ENCODE results near the gene ZNF154.
"Not testable (repeated sequence)": the region's sequence is repeated elsewhere in the genome, so short reads cannot be mapped to it uniquely, and the experiment has no call there.

ZNF154 gene

DNA sequence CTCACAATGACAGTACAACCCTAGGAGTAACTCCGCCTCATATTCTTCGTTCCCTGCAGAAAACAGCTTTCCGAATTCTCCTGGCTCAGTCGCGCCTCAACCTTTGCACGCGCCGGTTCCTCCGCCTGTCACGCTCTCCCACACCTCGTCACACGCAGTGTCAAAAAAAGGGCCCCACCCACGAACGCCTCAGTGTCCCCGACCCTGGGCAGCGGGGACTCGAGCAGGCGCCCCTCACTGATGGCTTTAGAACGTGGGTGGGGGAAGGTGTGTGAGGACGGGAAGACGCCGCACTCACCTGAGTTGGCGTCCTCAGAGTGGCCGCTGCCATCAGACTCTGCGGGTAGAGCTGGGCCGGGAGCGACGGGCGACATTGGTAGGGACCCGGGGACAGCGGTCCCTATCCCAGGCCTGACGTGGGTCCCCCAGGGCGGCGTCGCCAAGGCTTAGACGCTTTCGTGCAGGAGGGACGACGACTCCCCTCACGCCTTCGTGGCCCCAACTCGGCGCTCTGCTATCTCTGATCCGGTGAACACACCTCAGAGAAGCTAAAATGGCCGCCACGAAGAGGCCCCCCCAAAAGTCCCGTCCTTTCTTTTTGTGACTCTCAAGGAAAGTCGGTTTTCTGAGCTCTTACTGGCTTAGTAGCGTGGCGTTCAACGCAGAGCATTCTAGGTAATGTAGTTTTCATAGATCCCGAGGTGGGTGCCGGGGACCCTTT, at the start of gene ZNF154:
ZNF154 (minus strand) TSS at position 564 of the 721 bp plus-strand sequence; CDS start at position 331, 233 bp downstream.
- peak; percentile 82 for DNase-seq

DNA sequence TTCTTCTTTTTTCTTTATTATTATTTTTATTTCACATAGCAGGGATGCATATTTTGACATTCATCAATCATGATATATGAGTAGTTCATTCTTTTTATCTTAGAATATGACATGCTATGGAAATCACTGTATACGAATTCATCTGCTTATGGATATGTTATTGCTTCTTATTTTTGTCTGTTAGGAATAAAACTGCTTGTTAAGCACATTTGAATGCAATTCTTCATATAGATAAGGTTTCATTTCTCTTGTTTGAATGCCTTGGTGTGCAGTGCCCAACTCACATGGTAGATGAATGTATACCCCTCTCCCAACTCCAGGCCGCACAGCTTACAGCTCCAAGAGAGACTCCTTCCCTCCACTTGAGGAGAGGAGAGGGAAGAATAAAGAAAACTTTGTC, 48.9 kb upstream of the ZNF154 start:
- DNase-seq: no peak

DNA sequence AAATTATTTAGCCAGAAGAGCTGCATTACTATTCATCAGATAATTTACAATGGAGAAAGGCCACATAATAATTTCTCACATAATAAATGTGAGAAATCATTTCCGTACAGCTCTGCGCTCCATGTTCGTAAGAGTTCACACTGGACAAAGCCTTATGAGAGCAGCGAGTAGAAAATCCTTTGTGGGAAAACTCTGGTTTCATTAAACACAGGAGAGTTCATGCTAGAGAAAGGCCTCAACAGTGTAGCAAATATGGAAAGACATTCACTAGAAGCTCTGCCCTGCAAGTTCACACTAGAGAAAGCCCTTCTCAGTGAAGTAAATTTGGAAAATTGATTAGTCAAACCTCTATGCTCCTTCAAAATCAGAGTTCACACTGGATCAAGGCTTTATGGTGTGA, 46.0 kb upstream of the ZNF154 start:
- no peak for DNase-seq

DNA sequence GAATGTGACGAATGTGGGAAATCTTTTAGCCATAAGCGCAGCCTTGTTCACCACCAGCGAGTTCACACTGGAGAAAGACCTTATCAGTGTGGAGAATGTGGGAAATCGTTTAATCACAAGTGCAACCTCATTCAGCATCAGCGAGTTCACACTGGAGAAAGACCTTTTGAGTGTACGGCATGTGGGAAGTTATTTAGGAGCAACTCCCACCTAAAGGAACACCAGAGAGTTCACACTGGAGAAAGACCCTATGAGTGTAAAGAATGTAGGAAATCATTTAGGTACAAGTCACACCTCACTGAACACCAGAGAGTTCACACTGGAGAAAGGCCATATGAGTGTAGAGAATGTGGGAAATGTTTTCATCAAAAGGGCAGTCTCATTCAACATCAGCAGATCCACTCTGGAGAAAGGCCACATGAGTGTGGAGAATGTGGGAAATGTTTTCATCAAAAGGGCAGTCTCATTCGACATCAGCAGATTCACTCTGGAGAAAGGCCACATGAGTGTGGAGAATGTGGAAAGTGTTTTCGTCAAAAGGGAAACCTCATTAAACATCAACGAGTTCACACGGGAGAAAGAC, 45.2 kb upstream of the ZNF154 start:
- DNase-seq: no peak

DNA sequence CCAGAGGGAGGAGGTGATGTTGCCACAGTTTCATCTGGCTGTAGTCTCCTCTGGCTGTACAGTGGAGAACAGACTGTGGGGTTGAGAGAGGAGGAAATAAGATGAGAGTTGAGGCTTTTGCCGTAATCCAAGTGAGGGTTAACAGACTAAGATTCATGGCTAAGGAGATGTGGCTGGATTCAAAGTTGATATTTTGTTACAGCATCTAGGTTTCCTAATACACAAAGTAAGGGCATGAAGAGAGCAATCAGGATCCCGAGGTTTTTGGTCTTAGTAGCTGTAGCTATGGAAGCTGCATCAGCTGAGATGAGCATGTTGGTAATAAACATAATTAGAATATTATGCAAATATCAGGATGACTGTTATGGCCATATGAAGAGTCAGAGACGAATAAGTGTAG, 39.0 kb upstream of the ZNF154 start:
- no peak for DNase-seq

DNA sequence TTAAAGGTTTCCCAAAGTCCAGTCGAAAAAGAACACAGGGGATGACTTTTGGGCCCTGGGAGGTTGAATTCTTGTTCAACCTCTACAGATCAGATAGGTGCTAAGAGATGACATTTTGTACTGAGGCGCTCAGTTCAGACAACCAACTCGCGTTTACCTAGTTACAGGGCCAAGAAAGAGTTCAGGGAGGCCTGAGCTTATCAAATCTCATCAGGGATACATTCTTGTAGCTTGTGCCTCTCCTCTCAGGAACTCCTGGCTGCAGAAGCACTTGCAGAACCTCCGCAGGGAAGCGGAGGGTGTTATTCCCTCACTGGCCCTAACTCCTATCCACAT, 38.4 kb upstream of the ZNF154 start:
- no peak for DNase-seq

DNA sequence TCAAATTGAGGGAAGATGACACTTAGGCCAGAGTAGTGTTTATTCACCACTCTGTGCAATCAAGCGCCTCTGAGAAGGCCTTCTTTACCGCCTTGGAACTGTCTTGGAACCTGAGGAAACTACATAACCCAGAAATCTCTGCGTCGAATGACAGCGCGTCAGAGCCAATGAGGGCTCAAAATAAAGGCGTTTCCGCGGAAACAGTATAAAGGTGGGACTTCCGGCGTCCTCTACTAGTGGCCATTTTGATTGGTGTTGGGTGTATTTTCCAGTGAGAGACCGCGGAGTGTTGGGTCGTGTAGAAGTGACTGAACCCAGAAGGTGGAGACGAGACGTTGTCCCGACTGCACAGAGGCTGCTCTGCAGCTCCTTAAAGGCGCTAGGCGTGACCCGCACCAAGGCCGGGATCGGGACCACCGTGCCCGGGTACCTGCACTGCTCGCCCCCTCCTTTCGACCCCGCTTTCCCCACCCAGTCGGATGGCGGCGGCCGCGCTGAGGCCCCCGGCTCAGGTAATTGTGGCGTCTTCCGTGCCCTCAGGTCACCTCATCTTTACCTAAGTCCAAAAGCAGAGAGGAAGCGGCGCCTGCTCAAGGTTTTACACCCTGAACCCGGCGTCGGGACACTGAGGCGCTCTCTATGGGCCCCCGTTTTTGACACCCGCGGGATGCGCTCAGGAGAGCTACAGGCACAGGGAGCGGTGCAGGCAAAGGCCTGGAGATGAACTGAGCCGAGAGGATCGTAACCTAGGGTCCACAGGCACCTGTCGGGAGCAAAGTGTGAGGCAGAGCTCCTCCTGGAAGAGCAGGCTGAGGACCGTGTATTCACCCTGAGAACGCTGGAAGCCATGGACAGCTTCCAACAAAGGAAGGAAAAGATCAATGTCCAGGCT, 37.8 kb upstream of the ZNF154 start, which contains the start of gene ZNF776:
ZNF776 (plus strand) TSS at position 236 of the 892 bp plus-strand sequence; CDS start at position 480, 244 bp downstream.
- DNase-seq: peak; percentile 92

DNA sequence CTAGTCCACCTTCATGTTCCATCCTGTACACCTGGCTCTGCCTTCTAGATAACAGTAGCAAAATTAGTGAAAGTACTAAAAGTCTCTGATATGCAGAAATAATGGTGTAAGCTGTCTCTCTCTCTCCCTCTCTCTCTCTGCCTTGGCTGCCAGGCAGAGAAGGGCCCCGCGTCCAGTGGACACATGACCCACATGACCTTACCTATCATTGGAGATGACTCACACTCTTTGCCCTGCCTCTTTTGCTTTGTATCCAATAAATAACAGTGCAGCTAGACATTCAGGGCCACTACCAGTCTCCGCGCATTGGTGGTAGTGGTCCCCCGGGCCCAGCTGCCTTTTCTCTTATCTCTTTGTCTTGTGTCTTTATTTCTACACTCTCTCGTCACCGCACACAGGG, 29.8 kb upstream of the ZNF154 start:
- not testable (repeated sequence) for DNase-seq

DNA sequence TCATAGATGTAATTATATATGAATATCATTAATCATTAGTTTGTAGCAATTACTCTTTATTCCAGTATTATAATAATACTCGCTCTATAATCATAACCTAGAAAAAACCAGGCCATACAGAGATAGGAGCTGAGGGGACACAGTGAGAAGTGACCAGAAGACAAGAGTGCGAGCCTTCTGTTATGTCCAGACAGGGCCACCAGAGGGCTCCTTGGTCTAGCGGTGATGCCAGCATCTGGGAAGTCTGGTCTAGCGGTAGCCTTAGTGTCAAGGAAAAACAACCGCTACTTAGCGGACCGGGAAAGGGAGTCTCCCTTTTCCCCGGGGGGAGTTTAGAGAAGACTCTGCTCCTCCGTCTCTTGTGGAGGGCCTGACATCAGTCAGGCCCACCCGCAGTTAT, 29.3 kb upstream of the ZNF154 start:
- DNase-seq: peak; percentile 48

DNA sequence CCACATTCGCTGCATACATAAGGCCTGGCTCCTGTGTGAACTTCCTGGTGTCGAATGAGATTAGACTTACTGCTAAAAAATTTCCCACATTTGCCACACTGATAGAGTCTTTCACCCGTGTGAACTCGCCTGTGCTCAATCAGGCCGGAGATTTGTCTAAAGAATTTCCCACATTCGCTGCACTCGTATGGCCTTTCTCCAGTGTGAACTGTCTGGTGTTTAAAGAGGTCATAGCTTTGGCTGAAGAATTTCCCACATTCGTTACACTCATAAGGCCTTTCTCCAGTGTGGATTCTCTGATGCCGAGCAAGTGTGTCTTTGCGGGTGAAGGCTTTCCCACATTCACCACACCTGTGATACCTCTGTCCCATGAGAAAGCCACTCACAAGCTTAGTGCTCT, 11.9 kb upstream of the ZNF154 start:
- DNase-seq: no peak

DNA sequence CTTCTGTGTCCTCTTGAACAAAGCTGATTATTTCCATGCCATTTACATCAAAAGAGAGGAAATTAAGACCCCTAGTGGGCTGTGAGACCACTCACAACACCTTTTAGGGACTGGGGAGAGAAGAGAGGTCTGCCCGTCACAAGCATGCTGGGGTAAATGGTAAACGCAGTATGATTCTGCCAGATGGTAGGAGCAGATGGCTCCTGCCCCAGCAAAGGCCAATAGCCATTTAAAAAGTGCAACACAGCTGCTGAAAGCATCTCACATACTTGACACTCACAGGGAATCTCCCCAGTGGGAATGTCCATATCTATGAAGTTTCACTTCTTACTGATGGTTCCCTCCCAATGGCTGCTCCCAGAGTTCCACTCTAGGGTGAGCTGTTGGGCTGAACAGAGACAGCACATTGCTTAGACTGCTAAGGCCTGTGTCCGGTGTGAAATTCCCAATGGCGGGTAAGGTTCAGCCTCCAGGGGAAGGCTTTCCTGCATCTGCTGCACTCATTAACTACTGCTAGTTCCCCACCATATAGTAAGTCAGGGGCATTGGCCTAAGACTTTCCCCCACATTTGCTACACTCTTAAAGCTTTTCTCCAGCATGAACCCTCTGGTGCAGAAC, 11.0 kb upstream of the ZNF154 start:
- no peak for DNase-seq

DNA sequence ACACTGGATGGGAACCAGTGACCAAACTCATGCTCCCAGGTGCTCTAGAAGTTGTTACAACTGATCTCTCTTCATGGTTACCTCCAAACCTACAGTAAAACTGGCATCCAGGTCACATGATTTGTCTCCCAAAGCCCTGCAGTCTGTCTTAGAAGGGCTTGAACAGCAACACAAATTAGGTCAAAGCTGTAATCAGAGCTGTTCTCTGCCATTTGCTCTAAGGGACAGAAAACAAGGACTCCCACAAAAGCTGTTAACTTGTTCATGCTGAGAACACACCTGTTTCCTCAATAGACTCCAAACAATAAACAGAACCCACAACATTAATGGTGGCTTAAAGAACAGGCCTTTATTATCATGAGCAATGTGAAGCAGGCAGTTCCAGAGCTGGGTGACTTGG, 10.4 kb upstream of the ZNF154 start:
- DNase-seq: no peak

DNA sequence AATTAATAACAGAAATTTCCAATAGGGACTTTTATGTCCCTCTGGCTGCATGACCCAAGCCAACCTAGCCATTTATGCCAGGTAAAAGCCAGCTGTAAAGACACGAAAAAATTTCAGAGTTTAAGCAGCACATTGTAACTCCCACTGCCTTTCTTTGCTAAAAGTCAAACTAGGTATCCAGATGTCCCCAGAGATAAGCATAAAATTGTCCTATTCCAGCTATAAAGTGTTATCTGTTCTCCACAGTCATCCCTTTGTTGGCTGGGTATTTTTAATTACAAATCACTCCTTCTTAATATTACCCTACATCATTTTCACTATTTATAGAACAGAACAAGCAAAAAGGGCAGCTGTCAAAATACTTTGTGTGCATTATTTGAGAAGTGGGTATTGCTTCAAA, 3.2 kb upstream of the ZNF154 start:
- no peak for DNase-seq

DNA sequence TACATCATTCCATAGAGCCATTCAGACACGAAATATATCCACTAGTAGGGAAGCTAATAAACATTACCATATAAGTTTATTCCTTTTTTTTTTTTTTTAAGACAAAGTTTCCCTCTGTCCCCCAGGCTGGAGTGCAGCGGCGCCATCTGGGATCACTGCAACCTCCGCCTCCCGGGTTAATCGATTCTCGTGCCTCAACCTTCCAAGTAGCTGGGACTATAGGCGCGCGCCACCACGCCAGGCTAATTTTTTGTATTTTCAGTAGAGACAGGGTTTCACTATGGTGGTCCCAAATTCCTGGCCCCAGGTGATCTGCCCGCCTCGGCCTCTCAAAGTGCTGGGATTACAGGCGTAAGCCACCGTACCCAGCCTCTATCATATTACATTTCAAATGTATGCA, 612 bp upstream of the ZNF154 start:
- DNase-seq: no peak

DNA sequence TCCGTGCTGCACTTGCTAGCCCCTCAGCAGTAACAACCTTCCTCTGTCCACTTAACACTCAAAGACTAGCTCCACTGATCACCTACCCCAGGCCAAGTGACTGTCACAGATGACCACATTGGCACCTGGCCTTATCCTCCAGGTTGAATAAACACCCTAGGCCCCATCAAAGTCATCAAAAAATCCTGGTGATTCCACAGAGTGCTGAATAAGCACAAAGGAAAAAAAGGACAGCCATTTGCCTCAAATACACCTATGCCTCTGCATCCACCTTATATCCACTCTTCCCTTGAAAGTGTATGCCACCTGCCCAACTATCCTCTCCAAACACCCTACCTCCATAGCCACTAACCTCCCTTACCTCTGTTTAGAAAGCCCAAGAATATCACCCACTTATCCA, 2.7 kb downstream of the ZNF154 start:
- DNase-seq: no peak

DNA sequence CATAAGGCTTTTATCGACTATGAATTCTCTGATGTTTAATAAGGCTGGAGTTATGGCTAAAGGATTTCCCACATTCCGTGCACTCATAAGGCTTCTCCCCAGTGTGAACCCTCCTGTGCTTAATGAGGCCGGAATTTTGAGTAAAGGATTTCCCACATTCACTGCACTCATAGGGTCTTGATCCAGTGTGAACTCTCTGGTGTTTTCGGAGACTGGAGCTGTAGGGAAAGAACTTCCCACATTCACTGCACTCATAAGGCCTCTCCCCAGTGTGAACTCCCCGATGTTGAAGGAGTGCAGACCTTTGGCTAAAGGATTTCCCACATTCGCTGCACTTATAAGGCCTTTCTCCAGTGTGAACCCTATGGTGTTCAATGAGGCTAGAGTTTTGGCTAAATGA, 7.4 kb downstream of the ZNF154 start:
- DNase-seq: no peak

DNA sequence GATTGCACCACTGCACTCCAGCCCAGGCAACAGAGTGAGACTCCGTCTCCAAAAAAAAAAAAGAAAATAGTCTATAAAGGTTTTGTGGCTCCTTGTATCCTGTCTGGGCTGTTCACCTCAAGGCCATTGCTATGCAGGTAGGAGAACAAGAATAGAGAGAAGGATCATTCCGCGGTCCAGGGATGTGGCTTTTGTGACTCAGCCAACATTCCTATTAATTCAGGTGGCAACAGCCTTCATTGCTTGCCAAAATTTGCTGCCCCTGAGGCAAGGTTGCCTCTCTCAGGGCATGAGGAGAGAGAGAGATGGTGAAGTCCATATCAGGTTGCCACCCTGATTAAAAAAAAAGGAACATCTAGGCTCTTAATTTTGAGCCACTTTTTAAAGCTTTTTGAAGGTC, 19.3 kb downstream of the ZNF154 start:
- no peak for DNase-seq

DNA sequence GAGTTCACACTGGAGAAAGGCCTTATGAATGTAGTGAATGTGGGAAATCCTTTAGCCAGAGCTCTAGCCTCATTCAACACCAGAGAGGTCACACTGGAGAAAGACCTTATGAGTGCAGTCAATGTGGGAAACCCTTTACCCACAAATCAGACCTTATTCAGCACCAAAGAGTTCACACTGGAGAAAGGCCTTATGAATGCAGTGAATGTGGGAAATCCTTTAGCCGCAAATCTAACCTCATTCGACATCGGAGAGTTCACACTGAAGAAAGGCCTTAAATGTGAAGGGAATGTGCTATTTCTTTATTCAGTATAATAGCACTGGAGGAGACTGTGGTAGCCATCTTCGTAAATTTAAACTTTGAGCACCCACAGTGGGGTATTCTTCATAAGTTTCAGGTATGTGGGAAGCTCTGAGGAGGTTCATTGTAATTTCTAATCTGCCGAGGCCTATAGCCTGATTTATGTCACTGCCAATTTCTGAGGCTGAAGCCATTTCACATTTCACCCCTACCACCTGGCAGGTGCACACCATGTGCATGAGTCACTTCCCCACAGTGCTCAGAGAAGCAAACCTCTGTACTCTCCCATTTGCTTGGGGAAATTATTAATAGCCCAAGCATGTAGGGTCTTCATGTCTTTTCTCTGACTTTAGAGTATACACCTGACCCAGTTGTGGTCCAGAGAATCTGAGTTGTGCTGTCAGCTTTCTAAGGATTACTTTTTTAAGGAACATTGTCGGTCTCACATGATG, 20.8 kb downstream of the ZNF154 start:
- DNase-seq: no peak

DNA sequence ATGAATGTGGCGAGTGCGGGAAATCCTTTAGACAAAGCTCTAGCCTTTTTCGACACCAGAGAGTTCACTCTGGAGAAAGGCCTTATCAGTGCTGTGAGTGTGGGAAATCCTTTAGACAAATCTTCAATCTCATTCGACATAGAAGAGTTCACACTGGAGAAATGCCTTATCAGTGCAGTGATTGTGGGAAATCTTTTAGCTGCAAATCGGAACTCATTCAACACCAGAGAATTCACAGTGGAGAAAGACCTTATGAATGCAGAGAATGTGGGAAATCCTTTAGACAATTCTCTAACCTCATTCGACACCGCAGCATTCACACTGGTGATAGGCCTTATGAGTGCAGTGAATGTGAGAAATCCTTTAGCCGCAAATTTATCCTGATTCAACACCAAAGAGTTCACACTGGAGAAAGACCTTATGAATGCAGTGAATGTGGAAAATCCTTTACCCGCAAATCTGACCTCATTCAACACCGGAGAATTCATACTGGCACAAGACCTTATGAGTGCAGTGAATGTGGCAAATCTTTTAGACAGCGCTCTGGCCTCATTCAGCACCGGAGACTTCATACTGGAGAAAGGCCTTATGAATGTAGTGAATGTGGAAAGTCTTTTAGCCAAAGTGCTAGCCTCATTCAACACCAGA, 21.5 kb downstream of the ZNF154 start:
- DNase-seq: no peak

DNA sequence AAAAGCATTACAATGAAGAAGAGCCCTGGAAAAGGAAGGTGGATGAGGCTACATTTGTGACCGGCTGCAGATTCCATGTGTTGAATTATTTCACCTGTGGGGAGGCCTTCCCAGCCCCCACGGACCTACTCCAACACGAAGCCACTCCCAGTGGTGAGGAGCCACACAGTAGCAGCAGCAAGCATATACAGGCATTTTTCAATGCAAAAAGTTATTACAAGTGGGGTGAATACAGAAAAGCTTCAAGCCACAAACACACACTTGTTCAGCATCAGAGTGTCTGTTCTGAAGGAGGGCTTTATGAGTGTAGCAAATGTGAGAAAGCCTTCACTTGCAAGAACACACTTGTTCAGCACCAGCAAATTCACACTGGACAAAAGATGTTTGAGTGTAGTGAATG, 22.3 kb downstream of the ZNF154 start:
- no peak for DNase-seq

DNA sequence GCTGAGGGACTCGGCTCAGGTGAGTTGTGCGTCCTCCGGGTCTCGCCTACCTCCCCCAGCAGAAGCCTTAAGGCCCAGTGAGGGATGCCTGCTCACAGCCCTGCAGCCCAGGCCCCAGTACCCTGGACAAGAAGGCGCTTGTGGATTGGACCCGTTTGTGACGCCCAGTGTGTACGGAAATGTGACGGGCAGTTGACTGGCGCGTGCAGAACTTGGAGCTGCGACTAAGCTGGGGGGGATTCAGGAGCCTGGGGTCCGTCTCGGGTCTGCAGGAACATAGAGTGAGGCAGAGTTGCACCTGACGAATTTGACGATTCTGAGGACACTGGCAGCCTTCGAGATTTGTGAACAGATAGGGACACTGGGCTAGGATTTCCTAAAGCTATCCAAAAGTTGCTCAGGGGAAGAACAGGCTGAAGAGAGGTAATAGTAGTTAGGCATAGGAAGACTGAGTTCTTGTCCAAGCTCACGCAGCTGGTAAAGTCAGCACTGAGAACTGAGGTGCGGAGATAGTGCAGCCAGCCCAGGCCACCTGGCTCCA, 26.7 kb downstream of the ZNF154 start:
- DNase-seq: no peak

DNA sequence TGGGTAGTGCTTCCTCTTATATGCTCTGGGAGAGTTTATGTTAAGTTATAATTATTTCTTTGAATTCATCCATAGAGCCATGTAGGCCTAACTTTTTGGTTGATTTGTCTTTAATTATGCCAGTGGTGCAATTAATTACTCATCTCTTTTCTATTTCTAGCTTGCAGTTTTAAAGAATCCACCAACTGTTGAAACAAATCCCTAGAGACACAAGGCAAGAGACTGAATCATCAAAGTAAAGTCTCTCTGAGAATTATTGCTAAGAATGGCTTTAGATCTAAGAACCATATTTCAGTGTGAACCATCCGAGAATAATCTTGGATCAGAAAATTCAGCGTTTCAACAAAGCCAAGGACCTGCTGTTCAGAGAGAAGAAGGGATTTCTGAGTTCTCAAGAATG, 33.1 kb downstream of the ZNF154 start:
- no peak for DNase-seq

All from CD4-positive, alpha-beta T cell treated with Interleukin-10 for 1 hour (primary cell).